ENCODE measurements around the gene KCMF1. TPM values are rescaled to one million over a fixed set of nuclear protein-coding genes. Genes with fewer than 3 reads are reported as not detected.

The KCMF1 gene
- total RNA-seq, 1 donor from 2014 or later = 97.6 TPM

DNA sequence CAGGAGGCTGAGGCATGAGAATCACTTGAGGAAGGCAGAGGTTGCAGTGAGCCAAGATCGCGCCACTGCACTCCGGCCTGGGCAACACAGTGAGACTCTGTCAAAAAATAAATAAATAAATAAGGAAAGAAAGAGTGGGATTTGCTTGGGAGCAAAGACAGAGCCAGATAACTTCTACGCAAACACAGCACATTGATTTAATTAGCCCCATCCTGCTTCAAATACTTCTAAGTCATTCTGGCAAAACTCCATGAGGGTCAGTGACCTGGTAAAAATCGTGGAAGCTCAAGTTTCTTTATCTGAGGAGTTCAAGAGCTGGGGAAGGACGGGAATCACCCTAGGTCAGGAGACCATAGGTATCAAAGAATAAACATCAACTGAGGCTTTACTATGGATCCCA is 91.6 kb downstream of the KCMF1 start:
- Histone ChIP-seq H3K4me3 (ENCODE audit: low read depth, low read length) (no peak overlapping the region), H3K27me3 (ENCODE audit: control insufficient read depth, insufficient read depth, low read length) (peaks cover 4% of the 10 kb centered on the region), H3K36me3 (ENCODE audit: control insufficient read depth, insufficient read depth, low read length) (no peaks in the 10 kb centered on the region)
- no peak for DNase-seq (ENCODE audit: low read depth)
- TF ChIP-seq, protein P1, sequence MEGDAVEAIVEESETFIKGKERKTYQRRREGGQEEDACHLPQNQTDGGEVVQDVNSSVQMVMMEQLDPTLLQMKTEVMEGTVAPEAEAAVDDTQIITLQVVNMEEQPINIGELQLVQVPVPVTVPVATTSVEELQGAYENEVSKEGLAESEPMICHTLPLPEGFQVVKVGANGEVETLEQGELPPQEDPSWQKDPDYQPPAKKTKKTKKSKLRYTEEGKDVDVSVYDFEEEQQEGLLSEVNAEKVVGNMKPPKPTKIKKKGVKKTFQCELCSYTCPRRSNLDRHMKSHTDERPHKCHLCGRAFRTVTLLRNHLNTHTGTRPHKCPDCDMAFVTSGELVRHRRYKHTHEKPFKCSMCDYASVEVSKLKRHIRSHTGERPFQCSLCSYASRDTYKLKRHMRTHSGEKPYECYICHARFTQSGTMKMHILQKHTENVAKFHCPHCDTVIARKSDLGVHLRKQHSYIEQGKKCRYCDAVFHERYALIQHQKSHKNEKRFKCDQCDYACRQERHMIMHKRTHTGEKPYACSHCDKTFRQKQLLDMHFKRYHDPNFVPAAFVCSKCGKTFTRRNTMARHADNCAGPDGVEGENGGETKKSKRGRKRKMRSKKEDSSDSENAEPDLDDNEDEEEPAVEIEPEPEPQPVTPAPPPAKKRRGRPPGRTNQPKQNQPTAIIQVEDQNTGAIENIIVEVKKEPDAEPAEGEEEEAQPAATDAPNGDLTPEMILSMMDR (IDR thresholded peaks at IDR 0.05; ENCODE audit: insufficient read depth, low read length, poor library complexity, severe bottlenecking) = no peak

DNA sequence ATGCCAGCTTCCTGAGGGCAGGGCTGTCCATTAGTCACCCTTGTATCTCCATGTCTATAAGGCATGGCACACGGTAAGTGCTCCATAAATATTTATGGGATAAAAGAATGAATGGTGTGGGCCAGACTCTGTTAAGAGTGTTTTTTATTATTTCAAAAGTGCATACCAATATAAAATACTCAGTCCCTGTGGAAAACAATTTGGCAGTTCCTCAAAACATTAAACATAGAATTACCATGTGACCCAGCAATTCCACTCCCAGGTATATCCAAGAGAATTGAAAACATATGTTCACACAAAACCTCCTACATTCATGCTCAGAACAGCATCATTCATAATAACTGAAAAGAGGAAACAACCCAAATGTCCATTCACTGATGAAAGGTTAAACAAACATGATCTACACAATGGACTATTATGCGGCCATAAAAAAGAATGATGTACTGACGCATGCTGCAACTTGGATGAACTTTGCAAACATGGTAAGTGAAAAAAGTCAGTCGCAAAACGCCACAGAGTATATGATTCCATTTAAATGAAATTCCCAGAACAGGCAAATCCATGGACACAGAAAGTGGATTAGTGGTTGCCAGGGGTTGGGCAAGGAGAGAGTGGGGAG is 93.1 kb downstream of the KCMF1 start:
- Histone ChIP-seq H3K27me3 (ENCODE audit: control insufficient read depth, insufficient read depth, low read length) (peaks cover 4% of the 10 kb centered on the region), H3K4me3 (ENCODE audit: low read depth, low read length) (no peak overlapping the region), H3K36me3 (ENCODE audit: control insufficient read depth, insufficient read depth, low read length) (no peaks in the 10 kb centered on the region)
- DNase-seq (ENCODE audit: low read depth) = no peak
- TF ChIP-seq, protein P1 (IDR thresholded peaks at IDR 0.05; ENCODE audit: insufficient read depth, low read length, poor library complexity, severe bottlenecking) = no peak

DNA sequence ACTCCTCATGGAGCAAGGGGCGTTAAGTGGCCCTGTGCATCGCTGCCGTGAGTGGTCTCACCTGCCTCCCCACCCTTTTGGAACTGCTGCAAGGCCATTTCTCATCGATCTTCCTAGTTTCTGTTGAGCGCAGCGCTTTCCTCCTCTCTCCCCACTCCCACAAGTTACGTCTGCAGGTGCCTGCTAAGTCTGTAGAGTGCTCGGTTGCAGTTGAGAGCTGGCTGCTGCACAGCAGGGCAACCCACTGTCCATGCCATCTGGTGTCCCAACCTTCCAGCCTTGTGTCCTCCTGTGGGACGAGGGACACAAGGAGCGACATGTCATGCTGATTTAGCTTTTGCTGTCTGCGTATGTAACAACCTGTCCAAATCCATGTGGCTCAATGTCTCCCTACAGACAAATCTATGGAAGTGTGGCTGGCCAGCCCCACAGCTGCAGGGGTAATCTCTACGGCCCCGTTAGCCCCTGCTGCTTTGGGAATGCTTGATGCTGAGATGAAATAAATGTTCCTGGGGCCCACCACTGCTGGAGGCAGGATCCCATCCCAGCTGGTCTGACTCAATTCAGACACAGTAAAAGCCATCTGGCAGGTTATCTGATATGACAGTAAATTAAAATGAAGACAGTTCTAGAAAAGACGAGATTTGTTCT is 94.1 kb downstream of the KCMF1 start:
- TF ChIP-seq, protein P1 (IDR thresholded peaks at IDR 0.05; ENCODE audit: insufficient read depth, low read length, poor library complexity, severe bottlenecking) = no peak
- Histone ChIP-seq H3K36me3 (ENCODE audit: control insufficient read depth, insufficient read depth, low read length) (no peaks in the 10 kb centered on the region), H3K27me3 (ENCODE audit: control insufficient read depth, insufficient read depth, low read length) (peaks cover 4% of the 10 kb centered on the region), H3K4me3 (ENCODE audit: low read depth, low read length) (no peak overlapping the region)
- no peak for DNase-seq (ENCODE audit: low read depth)

DNA sequence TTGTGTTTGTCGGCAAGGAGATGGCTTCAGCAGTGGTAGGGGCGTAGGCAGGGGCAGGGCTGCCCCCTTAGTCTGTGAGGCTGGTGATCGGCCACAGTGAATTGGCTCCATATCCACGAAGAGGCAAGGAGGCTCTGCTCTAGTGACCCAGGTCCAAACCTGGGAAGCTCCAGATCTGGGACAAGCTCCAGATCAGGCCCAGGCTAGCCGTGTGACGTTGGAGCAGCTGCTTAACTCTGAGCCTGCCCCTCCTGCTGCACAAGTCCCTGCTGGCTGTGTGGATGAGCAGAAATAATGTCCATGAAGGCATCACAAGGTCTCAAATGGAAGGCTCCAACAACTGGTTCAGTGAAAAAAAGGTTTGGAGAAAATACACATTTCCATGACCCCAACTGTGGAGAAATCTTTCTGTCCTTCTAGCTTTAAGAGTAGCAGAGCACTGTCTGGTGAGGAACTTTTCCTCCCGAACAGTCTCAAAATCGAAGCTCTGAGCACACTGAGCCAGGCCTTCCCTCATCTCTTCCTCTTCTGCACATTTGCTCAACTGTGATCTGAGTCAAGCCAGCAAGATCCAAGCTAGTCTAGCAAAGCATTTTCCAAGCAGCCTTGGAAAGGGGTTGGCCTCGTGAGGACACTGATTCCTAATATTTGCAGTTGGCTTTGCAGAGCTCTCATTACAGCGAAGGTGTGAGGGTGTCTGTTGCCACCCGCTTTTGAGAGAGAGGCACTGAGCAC is 95.2 kb downstream of the KCMF1 start:
- no peaks in the 10 kb centered on the region for H3K36me3 ChIP-seq (ENCODE audit: control insufficient read depth, insufficient read depth, low read length)
- peaks cover 4% of the 10 kb centered on the region for H3K27me3 ChIP-seq (ENCODE audit: control insufficient read depth, insufficient read depth, low read length)
- DNase-seq (ENCODE audit: low read depth) = no peak

DNA sequence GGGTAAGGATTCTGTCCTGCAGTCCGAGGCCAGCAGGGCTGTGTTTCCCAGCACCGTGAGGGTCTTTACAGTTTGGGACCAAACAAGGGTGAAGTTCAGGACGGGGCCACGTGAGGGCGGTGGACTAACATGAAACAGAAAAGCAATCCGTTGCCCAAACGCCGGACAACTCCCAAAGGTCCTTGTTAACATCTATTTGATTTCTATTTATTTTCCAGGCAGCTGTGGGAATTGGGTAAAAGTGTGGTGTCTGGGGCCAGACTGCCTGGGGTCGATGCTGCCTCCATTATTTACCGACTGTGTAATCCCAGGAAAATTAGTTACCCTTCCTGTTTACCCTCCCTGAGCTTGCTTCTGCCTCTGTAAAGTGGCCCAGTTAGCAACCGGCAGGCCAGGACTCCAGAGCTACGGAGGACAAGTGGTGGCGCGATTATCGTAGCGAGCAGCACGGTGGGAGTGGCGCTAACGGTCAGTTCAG is 96.0 kb downstream of the KCMF1 start:
- peaks cover 4% of the 10 kb centered on the region for H3K27me3 ChIP-seq (ENCODE audit: control insufficient read depth, insufficient read depth, low read length)
- TF ChIP-seq, protein P1 (IDR thresholded peaks at IDR 0.05; ENCODE audit: insufficient read depth, low read length, poor library complexity, severe bottlenecking) = peak; percentile 82
- peak; percentile 26 for DNase-seq (ENCODE audit: low read depth)
- no peak overlapping the region for H3K4me3 ChIP-seq (ENCODE audit: low read depth, low read length)
- H3K36me3 ChIP-seq (ENCODE audit: control insufficient read depth, insufficient read depth, low read length) = no peaks in the 10 kb centered on the region

More for the DNA sequence above, 95.2 kb downstream of the KCMF1 start:
- H3K4me3 ChIP-seq (ENCODE audit: low read depth, low read length) = no peak overlapping the region
- TF ChIP-seq, protein P1 (IDR thresholded peaks at IDR 0.05; ENCODE audit: insufficient read depth, low read length, poor library complexity, severe bottlenecking) = no peak
